Dermis microvascular lymphatic vessel endothelial cell (primary cell): Measurements from ENCODE around the gene PAH. TPM values are rescaled to one million over a fixed set of nuclear protein-coding genes. Genes with fewer than 3 reads are reported as not detected.
A peak's percentile ranks its signal among the peaks of the same experiment; 100 is the strongest.
"Not testable (repeated sequence)": the region's sequence is repeated elsewhere in the genome, so short reads cannot be mapped to it uniquely, and the experiment has no call there.

Source experiments
- DNase-seq, 2 donors: peaks; one replicate each; pipeline versions ENCODE4 v3.0.0 to v3.0.0-alpha.2; 2010; ENCODE audit warnings: low read depth in 2 of 2
- total RNA-seq: library from RNA; depleted of rRNA; stranded (reverse); fragments of >200 nt; gene quantifications from 2 replicates; pipeline ENCODE4 v1.2.1, GENCODE V29; 2014

The PAH gene
- total RNA-seq, 1 donor from 2014 or later, result not detected

- DNase-seq, result not testable (repeated sequence)
Observed at GRCh38 chr12:102832826-102833225, 84.2 kb downstream of the PAH start.

DNA sequence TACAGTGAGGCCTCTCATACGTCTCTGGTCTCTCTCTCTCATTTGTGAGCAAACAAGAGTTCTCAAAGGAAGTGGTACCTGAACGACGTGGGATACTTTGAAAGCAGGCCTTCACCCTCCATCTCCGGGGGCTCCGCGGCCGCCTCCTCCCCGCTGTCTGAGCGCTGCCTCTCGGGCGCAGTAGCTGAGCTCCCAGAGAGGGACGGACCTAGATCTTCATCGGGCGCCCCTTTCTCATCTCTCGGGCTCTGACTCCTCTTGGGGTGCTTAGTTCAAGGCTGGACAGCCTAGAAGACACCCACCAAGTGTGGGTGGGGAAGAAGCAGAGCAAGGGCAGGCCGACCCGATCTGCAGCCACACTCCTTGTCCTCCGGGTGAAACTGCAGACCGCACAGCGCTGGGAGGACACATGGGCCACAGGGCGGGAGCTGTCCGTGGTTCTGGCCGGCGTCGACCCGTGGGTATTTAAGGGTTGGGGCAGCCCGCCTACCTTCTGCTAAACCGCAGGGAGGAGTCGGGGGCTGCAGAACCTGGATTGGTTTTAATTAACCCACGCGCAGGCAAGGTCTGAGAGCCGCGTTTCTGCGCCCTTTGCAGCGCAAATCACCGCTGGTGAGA, 92.7 kb downstream of the PAH start:
- peak in 1 of 2 donors; percentile 19 for DNase-seq

GRCh38 chr12:102821149-102821548, 95.9 kb downstream of the PAH start:
- no peak for DNase-seq

DNA sequence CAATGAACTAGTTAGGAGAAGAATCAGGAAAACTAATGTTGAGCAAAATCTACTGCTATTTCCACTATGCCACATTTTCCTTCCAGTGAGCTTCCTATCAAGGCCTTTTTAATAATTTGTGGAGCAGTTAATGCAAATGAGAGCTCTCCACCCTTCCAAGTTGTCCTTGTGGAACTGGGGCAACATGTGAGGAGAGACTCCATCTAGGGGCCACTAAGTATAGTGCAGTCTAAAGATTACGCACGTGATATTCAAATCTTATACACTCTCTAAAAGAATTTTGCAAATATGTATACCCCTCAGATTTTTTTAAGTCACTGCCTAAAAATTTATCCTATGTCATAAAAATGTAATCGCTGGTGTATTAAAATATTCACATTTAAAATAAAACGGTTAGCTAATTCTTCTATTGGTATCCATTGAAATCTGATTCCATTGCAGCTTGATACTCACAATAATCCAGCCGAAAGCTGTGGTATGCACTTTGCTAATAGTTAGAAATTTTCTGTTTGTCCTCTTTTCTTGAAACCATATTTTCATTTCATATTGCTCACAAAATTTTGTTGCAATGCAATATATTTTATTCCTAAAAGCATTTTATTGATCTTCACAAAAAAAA, 100.1 kb downstream of the PAH start:
- peak in 1 of 2 donors; percentile 36 for DNase-seq

DNA sequence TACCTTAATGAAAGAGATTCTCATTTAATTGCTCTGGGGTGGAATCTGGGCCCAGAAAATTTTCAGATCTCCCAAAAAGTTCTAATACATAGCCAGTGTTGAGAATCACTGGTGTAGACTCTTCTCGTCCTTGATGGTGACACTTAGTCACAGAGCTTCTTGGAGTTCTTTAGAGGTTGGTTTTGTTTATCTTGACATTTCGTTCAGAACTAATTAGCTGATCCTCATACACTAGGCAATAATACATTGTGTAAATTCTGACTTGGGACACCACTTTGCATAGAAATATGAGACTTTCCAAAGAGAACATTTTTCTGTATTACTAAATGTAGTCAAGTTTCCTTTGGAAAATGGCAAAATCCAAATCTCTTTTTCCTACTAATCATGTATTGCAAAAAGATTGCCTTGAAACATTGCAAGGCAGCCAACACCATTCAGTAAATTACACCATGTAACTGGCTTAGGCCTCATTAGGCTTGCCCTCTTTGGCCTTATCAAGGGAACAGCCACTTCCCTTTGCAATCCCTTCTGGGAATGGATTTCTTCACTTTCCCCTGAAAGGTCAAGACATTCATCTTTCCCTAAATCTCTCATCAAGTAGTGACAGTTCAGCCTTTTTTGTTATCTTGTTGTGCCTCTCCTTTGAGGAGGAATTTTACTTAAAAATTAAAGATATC, 102.2 kb downstream of the PAH start:
- DNase-seq, result no peak

DNA sequence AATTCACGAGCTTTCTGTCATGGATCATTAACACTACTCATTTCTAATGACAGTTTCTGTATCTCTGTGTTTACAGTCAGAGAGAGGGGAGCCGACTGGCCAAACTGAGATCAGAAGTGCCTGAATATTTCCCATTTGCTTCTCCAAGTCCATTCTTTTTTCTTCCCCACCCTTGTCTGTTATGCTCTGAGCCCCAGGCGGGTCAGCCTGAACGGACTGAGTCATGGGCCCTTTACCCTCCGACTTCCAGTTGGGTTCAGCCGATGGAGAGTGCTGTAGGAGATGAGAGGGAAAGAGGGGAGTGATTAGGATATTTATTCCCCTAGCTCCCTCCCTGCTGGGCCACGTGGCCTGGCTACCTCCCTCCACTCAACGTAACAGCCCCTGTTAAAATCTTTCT, 104.7 kb downstream of the PAH start:
- DNase-seq, result no peak

- DNase-seq, result peak in 1 of 2 donors; percentile 24
Observed at GRCh38 chr12:102811110-102811737, 105.8 kb downstream of the PAH start.

GRCh38 chr12:102808412-102808811, 108.6 kb downstream of the PAH start:
- DNase-seq, result no peak

DNA sequence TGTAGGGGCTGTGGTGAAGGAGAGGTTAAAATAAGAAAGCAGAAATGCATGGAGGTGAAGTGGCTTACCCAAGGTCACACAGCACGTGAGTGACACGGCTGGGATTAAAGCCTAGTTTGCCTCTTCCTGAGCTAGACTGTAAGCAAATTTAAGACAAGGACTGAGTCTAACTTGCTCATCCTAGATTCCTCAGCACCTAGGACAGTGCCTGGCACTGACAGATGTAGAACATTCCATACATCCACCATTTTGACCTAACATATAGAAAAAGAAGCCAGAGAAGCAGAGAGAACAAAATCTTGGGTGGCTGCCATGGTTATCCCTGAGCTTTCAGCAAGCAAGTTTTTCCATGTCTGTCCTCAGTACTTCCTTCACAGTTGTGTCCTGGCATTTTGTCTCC, 110.5 kb downstream of the PAH start:
- no peak for DNase-seq

GRCh38 chr12:102806110-102806509, 110.9 kb downstream of the PAH start:
- no peak for DNase-seq

- DNase-seq, result no peak
Observed at GRCh38 chr12:102800565-102800964, 116.5 kb downstream of the PAH start.

- DNase-seq, result no peak
Observed at GRCh38 chr12:102799229-102799628, 117.8 kb downstream of the PAH start.

- no peak for DNase-seq
Observed at GRCh38 chr12:102797528-102797927, 119.5 kb downstream of the PAH start.

- no peak for DNase-seq
Observed at GRCh38 chr12:102793921-102794320, 123.1 kb downstream of the PAH start.

Other genes with a start within 250 kb of the PAH start
- not detected in 2 replicates for gene ASCL1, start 40.4 kb upstream of the PAH start, total RNA-seq